IMR-90 (cell line): Measurements from ENCODE around the gene NEDD4L. TPM values are rescaled to one million over a fixed set of nuclear protein-coding genes. Genes with fewer than 3 reads are reported as not detected.

Source experiments
- ATAC-seq: fragments of 200-7000 bp; cut with Tn5 transposase; 2 replicates; pipeline ENCODE4 v1.9.1; 2020; ENCODE audit warnings: low read depth, mild to moderate bottlenecking, moderate library complexity
- BruUV-seq: library from RNA; stranded (reverse); fragments of 400-500 nt; replicated peaks from 2 replicates; lab custom pipeline; 2021; lab: Mats Ljungman, UMichigan
- CTCF ChIA-PET: fragments of 300-600 bp; formaldehyde crosslinking; extraction: SDS; loops from one replicate; lab custom pipeline; 2021; ENCODE audit warnings: antibody characterized with exemption; lab: Yijun Ruan, JAX
- POLR2A ChIA-PET: fragments of 300-600 bp; sonication (Branson Sonifier 250); formaldehyde crosslinking; loops from one replicate; lab custom pipeline; 2022; ENCODE audit warnings: antibody characterized with exemption; ENCODE audit not compliant: unreplicated experiment; lab: Charles Lee
- DNase-seq: peaks from one replicate; pipeline ENCODE4 v3.0.0; 2013
- H2AFZ ChIP-seq: replicated peaks from 2 replicates; pipeline ENCODE3; 2013; ENCODE audit warnings: low read length, mild to moderate bottlenecking; ENCODE audit not compliant: poor library complexity
- H2AK5ac ChIP-seq: 2 replicates; pipeline ENCODE4 v1.6.1; 2013; ENCODE audit warnings: low read depth, low read length, inconsistent platforms
- H2AK9ac ChIP-seq: replicated peaks from 2 replicates; pipeline ENCODE3; 2013; ENCODE audit warnings: mild to moderate bottlenecking, low read depth, low read length, moderate library complexity; ENCODE audit not compliant: poor library complexity
- H2BK120ac ChIP-seq: 2 replicates; pipeline ENCODE4 v1.6.1; 2013; ENCODE audit warnings: low read depth, low read length, inconsistent platforms
- H2BK15ac ChIP-seq: 3 replicates; pipeline ENCODE4 v1.6.1; 2013; ENCODE audit warnings: low read depth, low read length, inconsistent platforms
- H2BK20ac ChIP-seq: 2 replicates; pipeline ENCODE4 v1.6.1; 2013; ENCODE audit warnings: low read depth, mild to moderate bottlenecking, inconsistent platforms, low read length, moderate library complexity
- H2BK5ac ChIP-seq: 2 replicates; pipeline ENCODE4 v1.6.1; 2013; ENCODE audit warnings: mild to moderate bottlenecking, low read depth, low read length, inconsistent platforms; ENCODE audit not compliant: poor library complexity, severe bottlenecking
- H3K14ac ChIP-seq: replicated peaks from 2 replicates; pipeline ENCODE4 v1.6.1; 2013; ENCODE audit warnings: low read depth, low read length, inconsistent platforms
- H3K18ac ChIP-seq: 2 replicates; pipeline ENCODE4 v1.6.1; 2013; ENCODE audit warnings: low read depth, low read length, control low read depth
- H3K23ac ChIP-seq: 2 replicates; pipeline ENCODE4 v1.6.1; 2013; ENCODE audit warnings: low read depth, low read length, inconsistent platforms
- H3K27ac ChIP-seq: 2 replicates; pipeline ENCODE4 v1.5.1; 2013; ENCODE audit warnings: mild to moderate bottlenecking, control low read depth, low read length; ENCODE audit not compliant: insufficient read depth
- H3K27me3 ChIP-seq: 2 replicates; pipeline ENCODE4 v1.6.1; 2013; ENCODE audit warnings: low read length; ENCODE audit not compliant: control insufficient read depth, insufficient read depth
- H3K36me3 ChIP-seq: 2 replicates; pipeline ENCODE4 v1.6.1; 2013; ENCODE audit warnings: low read length, mixed read lengths; ENCODE audit not compliant: control insufficient read depth, insufficient read depth
- H3K4ac ChIP-seq: 2 replicates; pipeline ENCODE4 v1.6.1; 2013; ENCODE audit warnings: low read depth, low read length, inconsistent platforms
- H3K4me1 ChIP-seq: 2 replicates; pipeline ENCODE4 v1.6.1; 2013; ENCODE audit warnings: low read length, mixed read lengths; ENCODE audit not compliant: control insufficient read depth, insufficient read depth
- H3K4me2 ChIP-seq: 2 replicates; pipeline ENCODE4 v1.6.1; 2013; ENCODE audit warnings: low read depth, mild to moderate bottlenecking, control low read depth, low read length, moderate library complexity
- H3K4me3 ChIP-seq: 2 replicates; pipeline ENCODE4 v1.5.1; 2013; ENCODE audit warnings: low read depth, mild to moderate bottlenecking, control low read depth, low read length, moderate library complexity; ENCODE audit not compliant: insufficient read depth
- H3K56ac ChIP-seq: 2 replicates; pipeline ENCODE4 v1.6.1; 2013; ENCODE audit warnings: low read length, inconsistent platforms; ENCODE audit not compliant: insufficient read depth; ENCODE audit errors: extremely low read depth
- H3K79me1 ChIP-seq, 2 experiments: 2 replicates each; pipeline ENCODE4 v1.6.1; 2013; ENCODE audit warnings: low read length in 2 of 2, inconsistent platforms in 1 of 2, low read depth in 1 of 2
- H3K9ac ChIP-seq: 2 replicates; pipeline ENCODE4 v1.6.1; 2013; ENCODE audit warnings: low read depth, low read length, control low read depth
- H3K9me1 ChIP-seq: 2 replicates; pipeline ENCODE4 v1.6.1; 2013; ENCODE audit warnings: low read length, inconsistent platforms; ENCODE audit not compliant: insufficient read depth
- H3K9me3 ChIP-seq: 2 replicates; pipeline ENCODE4 v1.6.1; 2013; ENCODE audit warnings: low read length; ENCODE audit not compliant: control insufficient read depth, insufficient read depth
- H4K20me1 ChIP-seq: 2 replicates; pipeline ENCODE4 v1.6.1; 2013; ENCODE audit warnings: low read length, inconsistent platforms; ENCODE audit not compliant: insufficient read depth
- H4K5ac ChIP-seq: 2 replicates; pipeline ENCODE4 v1.6.1; 2013; ENCODE audit warnings: mild to moderate bottlenecking, low read depth, low read length, control low read depth
- H4K8ac ChIP-seq, 2 experiments: 2 replicates each; pipeline ENCODE4 v1.6.1; 2013; ENCODE audit warnings: low read depth in 2 of 2, low read length in 2 of 2, control low read depth in 1 of 2, inconsistent platforms in 1 of 2
- H4K91ac ChIP-seq: 2 replicates; pipeline ENCODE4 v1.6.1; 2013; ENCODE audit warnings: low read depth, low read length, inconsistent platforms; ENCODE audit not compliant: insufficient read depth
- CEBPB ChIP-seq: IDR thresholded peaks from 2 replicates; pipeline ENCODE4 v1.6.1; 2012; ENCODE audit warnings: low read depth, low read length, improper control_type of control experiment
- ELK1 ChIP-seq: fragments of 150-350 bp; IDR thresholded peaks from 2 replicates; pipeline ENCODE4 v1.6.1; 2016; ENCODE audit warnings: low read depth, mild to moderate bottlenecking, low read length, moderate library complexity, borderline replicate concordance
- NFE2L2 ChIP-seq: fragments of 150-350 bp; IDR thresholded peaks from 2 replicates; pipeline ENCODE4 v1.6.1; 2016; ENCODE audit warnings: low read depth, mild to moderate bottlenecking, low read length
- RCOR1 ChIP-seq: IDR thresholded peaks from 2 replicates; pipeline ENCODE4 v1.6.1; 2012; ENCODE audit warnings: mild to moderate bottlenecking, low read length, improper control_type of control experiment; ENCODE audit not compliant: insufficient replicate concordance
- RFX5 ChIP-seq: IDR thresholded peaks from 2 replicates; pipeline ENCODE4 v1.8.0; 2012; ENCODE audit warnings: low read depth, mild to moderate bottlenecking, low read length, moderate library complexity
- USF2 ChIP-seq: fragments of 150-350 bp; IDR thresholded peaks from 2 replicates; pipeline ENCODE4 v1.6.1; 2017; ENCODE audit warnings: mild to moderate bottlenecking, antibody characterized with exemption, low read length, low read depth
- WGBS, 2 experiments: methylation state at CpG; one replicate each; pipeline versions ENCODE4 v1.1.5 to v1.1.7; 2013; ENCODE audit warnings: missing lambda C conversion rate in 2 of 2; ENCODE audit not compliant: insufficient read length in 1 of 2; ENCODE audit errors: extremely low coverage in 2 of 2; 5-methylcytosine and 5-hydroxymethylcytosine counted together
- dilution Hi-C: fragments of 300-500 bp; cut with HindIII; formaldehyde crosslinking; loops from one replicate; pipeline ENCODE4 v1.14.3; 2018; ENCODE audit warnings: low sequenced_read_pairs; ENCODE audit not compliant: unreplicated experiment
- in situ Hi-C: fragments of 300-500 bp; cut with MboI; formaldehyde crosslinking; loops from 3 replicates; pipeline ENCODE4 v1.14.3; 2019; ENCODE audit warnings: low sequenced_read_pairs, inconsistent platforms, mixed read lengths
- intact Hi-C: fragments of 100-400 bp; cut with micrococcal nuclease; formaldehyde crosslinking; loops from 2 replicates; pipeline ENCODE4 v1.10.0; 2022
- polyA plus RNA-seq, 3 experiments: library from polyadenylated mRNA; depleted of rRNA; stranded (reverse); fragments of >200 nt; gene quantifications; 2 replicates each; pipeline ENCODE4 v1.2.3, GENCODE V29; 2012; ENCODE audit warnings: low replicate concordance in 1 of 3
- total RNA-seq: library from RNA; depleted of rRNA; stranded (reverse); fragments of >200 nt; gene quantifications from 2 replicates; pipeline ENCODE4 v1.2.3, GENCODE V29; 2012

The NEDD4L gene
- total and polyA plus RNA-seq, 2 of the 4 experiments (the other 2 are of a cell fraction), result 10.0 to 10.9 TPM

- ChIA-PET CTCF (no interaction called here), POLR2A (no interaction called here)
- Histone ChIP-seq H2BK20ac (no peak overlapping the region), H2BK15ac (no peak overlapping the region), H3K9me3 (no peaks in the 10 kb centered on the region), H2BK5ac (no peak overlapping the region), H4K20me1 (no peaks in the 10 kb centered on the region), H3K9ac (no peak overlapping the region), H4K8ac (no peak overlapping the region), H3K4ac (no peak overlapping the region), H3K4me3 (no peak overlapping the region), H4K5ac (no peak overlapping the region), H3K18ac (no peak overlapping the region), H3K23ac (no peak overlapping the region), H2BK120ac (no peak overlapping the region), H3K9me1 (no peaks in the 10 kb centered on the region), H3K79me1 (no peaks in the 10 kb centered on the region), H3K36me3 (no peaks in the 10 kb centered on the region; the same call in 1 of the 2 replicates), H4K91ac (no peak overlapping the region), H2AFZ (no peak overlapping the region), H3K56ac (no peak overlapping the region), H3K27me3 (peaks cover 14% of the 10 kb centered on the region), H3K4me1 (no peaks in the 10 kb centered on the region), H3K27ac (no peak overlapping the region), H2AK9ac (no peak overlapping the region), H3K14ac (no peak overlapping the region), H3K4me2 (no peak overlapping the region), H2AK5ac (no peak overlapping the region)
- DNase-seq (no peak), ATAC-seq (no peak)
- intact Hi-C loops, result no loop called here
- BruUV-seq, result no TSS peak
- WGBS, 2 experiments, result 91% methylated on average over 6 of the region's 16 CpGs; no CpG with 5 or more reads in 1 of the 2 experiments
- in situ Hi-C loops, result no loop called here
- TF ChIP-seq RFX5 (no peak), ELK1 (no peak), NFE2L2 (no peak), USF2 (no peak), RCOR1 (no peak), CEBPB (no peak)
- dilution Hi-C loops, result no loop called here
These were observed 361.3 kb downstream of the NEDD4L start for GRCh38 chr18:58405107-58405898.
